Measurements from ENCODE around the gene ZFR. TPM values are rescaled to one million over a fixed set of nuclear protein-coding genes. Genes with fewer than 3 reads are reported as not detected.
A peak's percentile ranks its signal among the peaks of the same experiment; 100 is the strongest.
"Not testable (repeated sequence)": the region's sequence is repeated elsewhere in the genome, so short reads cannot be mapped to it uniquely, and the experiment has no call there.

The ZFR gene
- total RNA-seq, 1 donor from 2014 or later = 73.8 TPM

- no peak for DNase-seq (ENCODE audit: low spot score)
- intact Hi-C loops (cut with DNase I) = no loop called here
These were observed 114.2 kb downstream of the ZFR start for GRCh38 chr5:32330126-32330971.

- intact Hi-C loops (cut with DNase I) = loop anchor here (2.0 kb wide), 1 partner anchor 97 kb away; no protein-coding TSS in a partner anchor
- no peak for DNase-seq (ENCODE audit: low spot score)
These were observed 115.1 kb downstream of the ZFR start for GRCh38 chr5:32329395-32329834.

GRCh38 chr5:32326216-32326772 is 118.2 kb downstream of the ZFR start:
- intact Hi-C loops (cut with DNase I) = no loop called here

GRCh38 chr5:32325616-32326015 is 118.9 kb downstream of the ZFR start:
- intact Hi-C loops (cut with DNase I) = no loop called here
- DNase-seq (ENCODE audit: low spot score) = no peak

More at GRCh38 chr5:32326216-32326772, 118.2 kb downstream of the ZFR start:
- no peak for DNase-seq (ENCODE audit: low spot score)

GRCh38 chr5:32325062-32325461 is 119.5 kb downstream of the ZFR start:
- intact Hi-C loops (cut with DNase I) = no loop called here
- DNase-seq (ENCODE audit: low spot score) = no peak

- intact Hi-C loops (cut with DNase I) = no loop called here
- DNase-seq (ENCODE audit: low spot score) = no peak
These were observed 120.8 kb downstream of the ZFR start for GRCh38 chr5:32323741-32324140.

- DNase-seq (ENCODE audit: low spot score) = no peak
- intact Hi-C loops (cut with DNase I) = no loop called here
These were observed 121.7 kb downstream of the ZFR start for GRCh38 chr5:32322882-32323281.

- intact Hi-C loops (cut with DNase I) = not testable (repeated sequence)
These were observed 122.8 kb downstream of the ZFR start for GRCh38 chr5:32321787-32322186.

GRCh38 chr5:32320576-32320975 is 124.0 kb downstream of the ZFR start:
- intact Hi-C loops (cut with DNase I) = no loop called here
- DNase-seq (ENCODE audit: low spot score) = no peak

More at GRCh38 chr5:32321787-32322186, 122.8 kb downstream of the ZFR start:
- DNase-seq (ENCODE audit: low spot score) = not testable (repeated sequence)

- intact Hi-C loops (cut with DNase I) = no loop called here
These were observed 124.5 kb downstream of the ZFR start for GRCh38 chr5:32319926-32320543.

GRCh38 chr5:32319392-32319791 is 125.1 kb downstream of the ZFR start:
- intact Hi-C loops (cut with DNase I) = no loop called here
- no peak for DNase-seq (ENCODE audit: low spot score)

More at GRCh38 chr5:32319926-32320543, 124.5 kb downstream of the ZFR start:
- DNase-seq (ENCODE audit: low spot score) = no peak

GRCh38 chr5:32317041-32317440 is 127.5 kb downstream of the ZFR start:
- intact Hi-C loops (cut with DNase I) = no loop called here
- no peak for DNase-seq (ENCODE audit: low spot score)

- no peak for DNase-seq (ENCODE audit: low spot score)
- intact Hi-C loops (cut with DNase I) = no loop called here
These were observed 129.1 kb downstream of the ZFR start for GRCh38 chr5:32315221-32316014.

GRCh38 chr5:32314658-32315057 is 129.9 kb downstream of the ZFR start:
- DNase-seq (ENCODE audit: low spot score) = no peak
- intact Hi-C loops (cut with DNase I) = loop anchor here (5.0 kb wide), 2 partner anchors 128 to 142 kb away; partner anchors contain the start of genes GOLPH3 and ZFR

GRCh38 chr5:32314152-32314488 is 130.4 kb downstream of the ZFR start:
- intact Hi-C loops (cut with DNase I) = loop anchor here (5.0 kb wide), 2 partner anchors 128 to 142 kb away; partner anchors contain the start of genes GOLPH3 and ZFR
- DNase-seq (ENCODE audit: low spot score) = not testable (repeated sequence)

GRCh38 chr5:32312595-32313332 is 131.8 kb downstream of the ZFR start, which contains the start of gene MTMR12:
MTMR12 (minus strand) TSS chr5:32312939; CDS start chr5:32312838, 101 bp downstream.
- intact Hi-C loops (cut with DNase I) = loop anchor here (2.0 to 5.0 kb wide), 3 partner anchors 38 to 140 kb away; partner anchors contain the start of genes GOLPH3 and ZFR
- peak; percentile 100 for DNase-seq (ENCODE audit: low spot score)

GRCh38 chr5:32312197-32312594 is 132.3 kb downstream of the ZFR start:
- DNase-seq (ENCODE audit: low spot score) = peak; percentile 87
- intact Hi-C loops (cut with DNase I) = loop anchor here (2.0 to 5.0 kb wide), 3 partner anchors 37 to 140 kb away; partner anchors contain the start of genes GOLPH3 and ZFR

- intact Hi-C loops (cut with DNase I) = loop anchor here (2.0 to 5.0 kb wide), 3 partner anchors 37 to 139 kb away; partner anchors contain the start of genes GOLPH3 and ZFR
These were observed 132.9 kb downstream of the ZFR start for GRCh38 chr5:32311404-32312196.

More at GRCh38 chr5:32311404-32312196, 132.9 kb downstream of the ZFR start:
- DNase-seq (ENCODE audit: low spot score) = no peak

Measured in cardiac septum (tissue), 1 donor.